ENCODE measurements around the gene ADAM12. TPM values are rescaled to one million over a fixed set of nuclear protein-coding genes. Genes with fewer than 3 reads are reported as not detected.
"Not testable (repeated sequence)": the region's sequence is repeated elsewhere in the genome, so short reads cannot be mapped to it uniquely, and the experiment has no call there.

Gene ADAM12
- total RNA-seq, 1 donor from 2014 or later = 8.0 TPM

GRCh38 chr10:126052171-126052570 is 336.1 kb downstream of the ADAM12 start:
- Histone ChIP-seq H3K27me3 (no peaks in the 10 kb centered on the region), H4K20me1 (ENCODE audit: low read depth) (no peaks in the 10 kb centered on the region), H3K27ac (no peak overlapping the region), H3K36me3 (no peaks in the 10 kb centered on the region), H3K4me3 (no peak overlapping the region), H3F3A (ENCODE audit: low read depth) (no peaks in the 10 kb centered on the region), H2AFZ (replicated peaks) (no peak overlapping the region), H3K79me2 (ENCODE audit: low read depth) (no peaks in the 10 kb centered on the region), H3K4me2 (no peak overlapping the region), H3K4me1 (no peaks in the 10 kb centered on the region), H3K9ac (no peak overlapping the region), H3K9me3 (ENCODE audit: low read depth) (no peaks in the 10 kb centered on the region)
- H3K27me3 Mint-ChIP-seq (ENCODE audit: insufficient read depth, low read depth) = no peaks in the 10 kb centered on the region
- TF ChIP-seq EZH2phosphoT487 (IDR thresholded peaks at IDR 0.05) = no peak
- TF ChIP-seq EZH2 (IDR thresholded peaks at IDR 0.05) = no peak
- no peak for TF ChIP-seq CTCF (IDR thresholded peaks at IDR 0.05)
- no peak overlapping the region for H3K27ac Mint-ChIP-seq
- H3K9me3 Mint-ChIP-seq = no peaks in the 10 kb centered on the region
- DNase-seq (ENCODE audit: low spot score) = no peak
- peaks cover 3% of the 10 kb centered on the region for H3K4me1 Mint-ChIP-seq
- H3K36me3 Mint-ChIP-seq = no peaks in the 10 kb centered on the region
- H3K4me3 Mint-ChIP-seq = no peak overlapping the region

GRCh38 chr10:126049759-126050700 is 338.2 kb downstream of the ADAM12 start:
- no peaks in the 10 kb centered on the region for H3K9me3 ChIP-seq (ENCODE audit: low read depth)
- Mint-ChIP-seq H3K27me3 (ENCODE audit: insufficient read depth, low read depth) (no peaks in the 10 kb centered on the region), H3K4me1 (peaks cover 3% of the 10 kb centered on the region), H3K4me3 (no peak overlapping the region), H3K9me3 (no peaks in the 10 kb centered on the region), H3K27ac (no peak overlapping the region), H3K36me3 (no peaks in the 10 kb centered on the region)
- no peak overlapping the region for H2AFZ ChIP-seq (replicated peaks)
- no peaks in the 10 kb centered on the region for H3K27me3 ChIP-seq
- TF ChIP-seq EZH2 (IDR thresholded peaks at IDR 0.05) (no peak), EZH2phosphoT487 (IDR thresholded peaks at IDR 0.05) (no peak), CTCF (IDR thresholded peaks at IDR 0.05) (no peak)
- no peak overlapping the region for H3K27ac ChIP-seq
- DNase-seq (ENCODE audit: low spot score) = no peak
- H3F3A ChIP-seq (ENCODE audit: low read depth) = no peaks in the 10 kb centered on the region
- no peak overlapping the region for H3K4me3 ChIP-seq
- no peak overlapping the region for H3K9ac ChIP-seq
- no peak overlapping the region for H3K4me2 ChIP-seq
- H3K79me2 ChIP-seq (ENCODE audit: low read depth) = no peaks in the 10 kb centered on the region
- H3K4me1 ChIP-seq = no peaks in the 10 kb centered on the region
- no peaks in the 10 kb centered on the region for H3K36me3 ChIP-seq
- H4K20me1 ChIP-seq (ENCODE audit: low read depth) = no peaks in the 10 kb centered on the region

- H3K4me3 Mint-ChIP-seq; H3K4me3 ChIP-seq; H3K79me2 ChIP-seq (ENCODE audit: low read depth); H3K27me3 Mint-ChIP-seq (ENCODE audit: insufficient read depth, low read depth); H3K36me3 ChIP-seq; H4K20me1 ChIP-seq (ENCODE audit: low read depth); H3K9ac ChIP-seq; H3K27ac Mint-ChIP-seq; H3K27me3 ChIP-seq; H3K4me2 ChIP-seq; H3K4me1 ChIP-seq; H3K9me3 ChIP-seq (ENCODE audit: low read depth); H3K9me3 Mint-ChIP-seq; H3F3A ChIP-seq (ENCODE audit: low read depth); H2AFZ ChIP-seq (replicated peaks); DNase-seq (ENCODE audit: low spot score); H3K27ac ChIP-seq; H3K4me1 Mint-ChIP-seq; H3K36me3 Mint-ChIP-seq: not testable (repeated sequence)
Observed at GRCh38 chr10:126047749-126048148, 340.5 kb downstream of the ADAM12 start.

- DNase-seq (ENCODE audit: low spot score) = no peak
- H3K9me3 Mint-ChIP-seq = no peaks in the 10 kb centered on the region
- no peak overlapping the region for H3K9ac ChIP-seq
- no peaks in the 10 kb centered on the region for H3K79me2 ChIP-seq (ENCODE audit: low read depth)
- no peak overlapping the region for H3K4me3 Mint-ChIP-seq
- no peak overlapping the region for H3K4me3 ChIP-seq
- H3K4me1 ChIP-seq = no peaks in the 10 kb centered on the region
- H3K27me3 ChIP-seq = no peaks in the 10 kb centered on the region
- no peak overlapping the region for H3K27ac Mint-ChIP-seq
- no peak overlapping the region for H2AFZ ChIP-seq (replicated peaks)
- no peaks in the 10 kb centered on the region for H3K36me3 ChIP-seq
- H3F3A ChIP-seq (ENCODE audit: low read depth) = no peaks in the 10 kb centered on the region
- TF ChIP-seq EZH2phosphoT487 (IDR thresholded peaks at IDR 0.05) (no peak), CTCF (IDR thresholded peaks at IDR 0.05) (no peak), EZH2 (IDR thresholded peaks at IDR 0.05) (no peak)
- H3K4me2 ChIP-seq = no peak overlapping the region
- no peak overlapping the region for H3K27ac ChIP-seq
- no peaks in the 10 kb centered on the region for H3K36me3 Mint-ChIP-seq
- H4K20me1 ChIP-seq (ENCODE audit: low read depth) = no peaks in the 10 kb centered on the region
- peaks cover 12% of the 10 kb centered on the region for H3K4me1 Mint-ChIP-seq
- H3K9me3 ChIP-seq (ENCODE audit: low read depth) = no peaks in the 10 kb centered on the region
- peaks cover 2% of the 10 kb centered on the region for H3K27me3 Mint-ChIP-seq (ENCODE audit: insufficient read depth, low read depth)
Observed at GRCh38 chr10:126046831-126047230, 341.4 kb downstream of the ADAM12 start.
